Mesothelial cell of epicardium (in vitro differentiated cells): ENCODE data around the gene FSTL1. TPM values are rescaled to one million over a fixed set of nuclear protein-coding genes. Genes with fewer than 3 reads are reported as not detected.
A peak's percentile ranks its signal among the peaks of the same experiment; 100 is the strongest.

Source experiments
- DNase-seq, 2 experiments: peaks; one replicate each; pipeline ENCODE4 v3.0.0; 2021; ENCODE audit warnings: low spot score in 2 of 2; ENCODE audit not compliant: unreplicated experiment in 2 of 2
- H3K27ac Mint-ChIP-seq: 2 replicates; pipeline ENCODE4 v1.8.0; 2021; ENCODE audit warnings: mixed read lengths
- H3K27me3 Mint-ChIP-seq: 2 replicates; pipeline ENCODE4 v1.8.0; 2021; ENCODE audit warnings: low read depth, mixed read lengths
- H3K36me3 Mint-ChIP-seq: 2 replicates; pipeline ENCODE4 v1.8.0; 2021; ENCODE audit warnings: mixed read lengths
- H3K4me1 Mint-ChIP-seq: 2 replicates; pipeline ENCODE4 v1.8.0; 2021; ENCODE audit warnings: mixed read lengths
- H3K4me3 Mint-ChIP-seq: 2 replicates; pipeline ENCODE4 v1.8.0; 2021; ENCODE audit warnings: mild to moderate bottlenecking, moderate library complexity, mixed read lengths
- H3K9me3 Mint-ChIP-seq: 2 replicates; pipeline ENCODE4 v1.8.0; 2021; ENCODE audit warnings: mixed read lengths
- total RNA-seq: library from RNA; stranded (reverse); gene quantifications from 3 replicates; pipeline ENCODE4 v1.2.1, GENCODE V29; 2021
- TF ChIP-seq, protein P1 (sequence below): fragments of 200-600 bp; sonication (generic); IDR thresholded peaks from one replicate; pipeline ENCODE4 v1.5.0; 2021; ENCODE audit warnings: antibody characterized with exemption; ENCODE audit not compliant: unreplicated experiment

The FSTL1 gene
- total RNA-seq, 1 donor from 2014 or later = 734 TPM

DNA sequence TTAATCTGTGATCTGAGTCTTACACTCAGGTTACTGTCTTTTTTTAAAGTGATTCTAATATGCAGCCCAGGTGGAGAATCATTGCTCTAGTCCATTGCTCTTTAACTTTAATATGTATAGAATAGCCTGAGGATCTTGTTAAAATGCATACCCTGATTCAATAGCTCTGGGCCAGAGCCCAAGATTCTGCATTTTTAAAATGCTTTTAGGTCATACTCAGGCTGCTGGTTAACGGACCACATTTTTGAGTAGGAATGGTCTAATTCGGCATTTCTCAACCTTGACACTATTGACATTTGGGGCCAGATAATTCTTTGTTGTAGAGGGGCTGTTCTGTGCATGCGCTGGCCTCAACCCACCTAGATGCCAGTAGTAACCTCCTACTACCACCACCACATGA, 20.9 kb upstream of the FSTL1 start:
- Mint-ChIP-seq H3K4me3 (no peak overlapping the region), H3K9me3 (peaks cover 13% of the 10 kb centered on the region), H3K27ac (peak overlapping the region; percentile 96), H3K4me1 (peaks cover 60% of the 10 kb centered on the region), H3K36me3 (peaks cover 9% of the 10 kb centered on the region), H3K27me3 (no peaks in the 10 kb centered on the region)
- TF ChIP-seq, protein P1, sequence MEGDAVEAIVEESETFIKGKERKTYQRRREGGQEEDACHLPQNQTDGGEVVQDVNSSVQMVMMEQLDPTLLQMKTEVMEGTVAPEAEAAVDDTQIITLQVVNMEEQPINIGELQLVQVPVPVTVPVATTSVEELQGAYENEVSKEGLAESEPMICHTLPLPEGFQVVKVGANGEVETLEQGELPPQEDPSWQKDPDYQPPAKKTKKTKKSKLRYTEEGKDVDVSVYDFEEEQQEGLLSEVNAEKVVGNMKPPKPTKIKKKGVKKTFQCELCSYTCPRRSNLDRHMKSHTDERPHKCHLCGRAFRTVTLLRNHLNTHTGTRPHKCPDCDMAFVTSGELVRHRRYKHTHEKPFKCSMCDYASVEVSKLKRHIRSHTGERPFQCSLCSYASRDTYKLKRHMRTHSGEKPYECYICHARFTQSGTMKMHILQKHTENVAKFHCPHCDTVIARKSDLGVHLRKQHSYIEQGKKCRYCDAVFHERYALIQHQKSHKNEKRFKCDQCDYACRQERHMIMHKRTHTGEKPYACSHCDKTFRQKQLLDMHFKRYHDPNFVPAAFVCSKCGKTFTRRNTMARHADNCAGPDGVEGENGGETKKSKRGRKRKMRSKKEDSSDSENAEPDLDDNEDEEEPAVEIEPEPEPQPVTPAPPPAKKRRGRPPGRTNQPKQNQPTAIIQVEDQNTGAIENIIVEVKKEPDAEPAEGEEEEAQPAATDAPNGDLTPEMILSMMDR = no peak
- DNase-seq = no peak

DNA sequence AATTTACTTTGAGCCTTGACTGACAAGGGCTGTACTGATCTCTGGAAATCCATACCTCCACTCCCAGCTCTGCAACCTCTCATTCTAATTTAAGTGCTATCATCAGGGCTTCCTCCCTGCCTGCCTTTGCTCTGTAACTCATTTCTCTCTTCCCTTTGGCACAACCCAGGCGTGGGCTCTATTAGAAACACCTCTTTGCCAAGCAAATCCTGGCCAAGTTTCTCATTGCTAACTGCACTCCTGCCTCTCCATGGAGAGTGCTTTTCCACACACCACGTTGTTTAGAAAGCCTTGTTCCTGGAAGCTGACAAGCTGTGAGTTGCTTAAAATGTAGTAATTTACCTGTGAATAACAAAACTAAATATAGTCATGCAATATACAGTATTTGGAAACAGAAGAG, 20.1 kb upstream of the FSTL1 start:
- H3K9me3 Mint-ChIP-seq = peaks cover 13% of the 10 kb centered on the region
- no peaks in the 10 kb centered on the region for H3K27me3 Mint-ChIP-seq
- peaks cover 60% of the 10 kb centered on the region for H3K4me1 Mint-ChIP-seq
- H3K36me3 Mint-ChIP-seq = peaks cover 9% of the 10 kb centered on the region
- no peak for DNase-seq
- H3K27ac Mint-ChIP-seq = peak overlapping the region; percentile 96
- no peak overlapping the region for H3K4me3 Mint-ChIP-seq
- TF ChIP-seq, protein P1 = no peak

DNA sequence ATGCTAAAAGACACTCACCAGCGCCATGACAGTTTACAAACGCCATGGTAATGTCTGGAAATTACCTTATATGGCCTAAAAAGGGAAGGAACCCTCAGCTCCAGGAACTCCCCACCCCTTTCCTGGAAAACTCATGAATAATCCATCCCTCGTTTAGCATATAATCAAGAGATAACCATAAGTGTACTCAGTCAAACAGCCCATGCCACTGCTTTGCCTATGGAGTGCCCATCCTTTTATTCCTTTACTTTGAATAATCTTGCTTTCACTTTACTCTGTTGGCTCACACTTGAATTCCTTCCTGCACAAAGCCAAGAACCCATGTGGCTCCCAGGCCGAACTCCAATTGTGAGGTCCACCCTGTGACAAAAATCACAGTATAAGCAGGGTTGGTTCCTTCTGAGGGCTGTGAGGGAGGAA, 19.1 kb upstream of the FSTL1 start:
- TF ChIP-seq, protein P1 = no peak
- peaks cover 13% of the 10 kb centered on the region for H3K9me3 Mint-ChIP-seq
- peaks cover 9% of the 10 kb centered on the region for H3K36me3 Mint-ChIP-seq
- H3K4me1 Mint-ChIP-seq = peaks cover 60% of the 10 kb centered on the region
- H3K27me3 Mint-ChIP-seq = no peaks in the 10 kb centered on the region
- H3K27ac Mint-ChIP-seq = peak overlapping the region; percentile 96
- DNase-seq = no peak
- no peak overlapping the region for H3K4me3 Mint-ChIP-seq

DNA sequence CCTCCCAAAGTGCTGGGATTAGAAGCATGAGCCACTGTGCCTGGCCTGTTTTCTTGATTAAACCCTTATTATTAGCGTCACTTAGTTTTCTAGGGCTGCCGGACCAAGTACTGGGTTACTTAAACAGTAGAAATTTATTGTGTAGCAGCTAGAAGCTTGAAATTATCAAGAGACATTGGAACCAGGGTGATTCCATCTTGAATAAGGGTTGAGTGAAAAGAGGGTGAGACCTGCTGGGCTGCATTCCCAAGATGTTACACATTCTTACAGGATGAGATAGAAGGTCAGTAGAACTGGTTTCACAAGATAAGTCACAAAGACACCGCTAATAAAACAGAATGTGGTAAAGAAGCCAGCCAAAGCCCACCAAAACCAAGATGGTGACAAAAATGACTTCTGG, 18.6 kb upstream of the FSTL1 start:
- DNase-seq = peak in 1 of 2 experiments; percentile 60
- peaks cover 9% of the 10 kb centered on the region for H3K36me3 Mint-ChIP-seq
- H3K27ac Mint-ChIP-seq = peak overlapping the region; percentile 96
- H3K27me3 Mint-ChIP-seq = no peaks in the 10 kb centered on the region
- TF ChIP-seq, protein P1 = no peak
- H3K9me3 Mint-ChIP-seq = peaks cover 13% of the 10 kb centered on the region
- peak overlapping the region; percentile 1 for H3K4me3 Mint-ChIP-seq
- peaks cover 58% of the 10 kb centered on the region for H3K4me1 Mint-ChIP-seq

DNA sequence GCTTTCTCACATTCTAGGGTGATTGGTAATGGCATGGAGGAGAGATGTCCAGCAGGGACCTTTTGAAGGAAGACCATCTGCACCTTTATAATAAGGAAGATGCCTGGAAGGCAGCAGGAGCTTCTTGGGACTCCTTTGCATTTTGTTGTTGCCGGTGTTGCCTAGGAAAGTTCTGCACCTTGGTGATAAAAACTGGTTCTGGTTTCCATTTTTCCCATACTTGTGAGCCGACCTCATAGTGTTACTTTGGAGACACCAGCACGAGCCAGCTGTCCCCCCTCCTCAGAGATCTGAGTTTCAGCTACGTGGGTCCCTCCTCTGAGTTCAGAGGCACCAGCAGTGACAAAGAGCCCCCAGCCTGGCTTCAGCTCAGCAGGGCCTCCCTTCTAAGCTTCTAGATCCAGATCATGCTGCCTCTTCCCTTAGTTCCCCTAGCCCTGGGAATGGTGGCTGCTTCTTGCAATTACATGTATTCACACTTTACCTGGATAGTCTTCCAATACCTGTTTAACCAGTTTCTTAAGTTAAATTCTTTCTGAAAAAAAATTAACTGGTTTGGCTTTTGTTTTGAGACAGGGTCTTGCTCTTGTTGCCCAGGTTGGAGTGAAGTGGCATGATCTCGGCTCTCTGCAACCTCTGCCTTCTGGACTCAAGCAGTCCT, 18.0 kb upstream of the FSTL1 start:
- peaks cover 9% of the 10 kb centered on the region for H3K36me3 Mint-ChIP-seq
- peaks cover 53% of the 10 kb centered on the region for H3K4me1 Mint-ChIP-seq
- no peak for DNase-seq
- H3K27me3 Mint-ChIP-seq = no peaks in the 10 kb centered on the region
- H3K9me3 Mint-ChIP-seq = peaks cover 13% of the 10 kb centered on the region
- H3K4me3 Mint-ChIP-seq = peak overlapping the region; percentile 1
- peak overlapping the region; percentile 96 for H3K27ac Mint-ChIP-seq
- TF ChIP-seq, protein P1 = no peak
